Cardiac septum (tissue), 1 donor: ENCODE results near the gene PLEKHO2. TPM values are rescaled to one million over a fixed set of nuclear protein-coding genes. Genes with fewer than 3 reads are reported as not detected.
"Not testable (repeated sequence)": the region's sequence is repeated elsewhere in the genome, so short reads cannot be mapped to it uniquely, and the experiment has no call there.

Experiments
- DNase-seq: peaks from one replicate; pipeline ENCODE4 v3.0.0-alpha.2; 2020; ENCODE audit warnings: low spot score
- intact Hi-C: fragments of 100-400 bp; cut with DNase I; formaldehyde crosslinking; loops from one replicate; pipeline ENCODE4 v1.14.0; 2022
- long read RNA-seq: library from polyadenylated mRNA; unstranded; transcript quantifications from one replicate; pipeline ENCODE4 v2.0.0, GENCODE V29; 2021
- total RNA-seq: library from RNA; stranded (reverse); fragmentation: NEBNext Ultra II Directional; extraction: Animal tissue kit (Norgen Biotek cat#: 25700); gene quantifications from one replicate; pipeline ENCODE4 v1.2.1, GENCODE V29; 2021
- donor health status: DM: no; HTN: no; CAD: no.

PLEKHO2 gene, protein sequence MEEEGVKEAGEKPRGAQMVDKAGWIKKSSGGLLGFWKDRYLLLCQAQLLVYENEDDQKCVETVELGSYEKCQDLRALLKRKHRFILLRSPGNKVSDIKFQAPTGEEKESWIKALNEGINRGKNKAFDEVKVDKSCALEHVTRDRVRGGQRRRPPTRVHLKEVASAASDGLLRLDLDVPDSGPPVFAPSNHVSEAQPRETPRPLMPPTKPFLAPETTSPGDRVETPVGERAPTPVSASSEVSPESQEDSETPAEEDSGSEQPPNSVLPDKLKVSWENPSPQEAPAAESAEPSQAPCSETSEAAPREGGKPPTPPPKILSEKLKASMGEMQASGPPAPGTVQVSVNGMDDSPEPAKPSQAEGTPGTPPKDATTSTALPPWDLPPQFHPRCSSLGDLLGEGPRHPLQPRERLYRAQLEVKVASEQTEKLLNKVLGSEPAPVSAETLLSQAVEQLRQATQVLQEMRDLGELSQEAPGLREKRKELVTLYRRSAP
- total RNA-seq, result 10.4 TPM
- long read RNA-seq, partial matches to known transcripts, result 0 of 1 reads
- long read RNA-seq, other reads (novel, unspliced or antisense), result 1 of 1 reads

DNA sequence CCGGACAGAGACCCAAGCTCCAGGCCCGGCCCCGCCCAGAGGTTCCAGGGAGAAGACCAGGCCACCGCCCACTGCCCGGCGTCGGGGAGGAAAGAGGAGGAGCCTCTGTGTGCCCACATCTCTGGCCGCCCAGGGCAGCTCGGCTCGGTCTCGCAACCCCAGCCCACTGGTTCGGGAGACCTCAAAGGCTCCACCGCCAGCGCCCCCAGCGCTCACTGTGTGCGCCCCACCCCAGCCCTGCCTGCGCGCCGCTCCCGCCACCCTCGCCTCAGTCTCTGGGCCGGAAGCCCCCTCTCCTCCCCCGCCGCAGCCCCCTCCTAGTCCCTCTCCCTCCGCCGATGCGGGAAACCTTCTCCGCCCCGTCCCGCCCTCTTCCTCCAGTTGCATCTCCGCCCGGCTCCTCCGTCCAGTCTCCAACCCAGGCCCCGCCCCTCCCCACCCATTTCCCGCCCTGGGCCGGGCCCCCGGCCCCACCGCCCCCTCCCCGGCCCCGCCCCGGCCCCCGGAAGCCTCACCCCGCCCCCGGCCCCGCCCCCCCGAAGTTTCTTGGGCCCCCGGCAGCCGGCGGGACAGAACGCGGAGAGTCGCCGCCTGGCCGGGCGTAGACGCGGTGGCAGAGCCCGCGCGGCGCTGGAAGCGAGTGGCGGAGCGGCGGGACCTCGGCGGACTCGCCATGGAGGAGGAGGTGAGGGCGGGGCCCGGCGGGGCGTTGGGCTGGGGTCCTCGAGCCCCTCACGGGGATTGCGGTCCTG is at the start of gene PLEKHO2:
Gene PLEKHO2 (plus strand): TSS at position 572 of the 752 bp plus-strand sequence. CDS start 102 bp downstream, at position 674.
- intact Hi-C loops, result loop anchor here (5.0 kb wide), 1 partner anchor 56 kb away; no protein-coding TSS in a partner anchor
- DNase-seq, result peak; percentile 99

DNA sequence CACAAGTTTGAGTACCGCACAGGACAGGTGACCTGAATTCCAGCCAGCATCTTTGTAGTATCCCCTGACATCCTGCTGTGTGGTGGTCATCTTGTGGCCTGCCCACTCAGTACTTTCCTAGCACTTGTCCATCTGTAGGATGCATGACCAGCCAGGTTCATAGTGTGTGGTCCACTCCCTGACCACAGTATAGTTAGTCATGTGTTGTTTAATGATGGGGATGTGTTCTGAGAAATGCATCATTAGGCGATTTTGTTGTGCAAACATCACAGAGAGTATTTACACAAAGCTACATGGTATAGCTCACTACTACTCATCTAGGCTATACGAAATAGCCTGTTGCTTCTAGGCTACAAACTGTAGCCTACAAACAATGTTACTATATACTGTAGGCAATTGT is 49.4 kb upstream of the PLEKHO2 start:
- intact Hi-C loops, result no loop called here
- no peak for DNase-seq

DNA sequence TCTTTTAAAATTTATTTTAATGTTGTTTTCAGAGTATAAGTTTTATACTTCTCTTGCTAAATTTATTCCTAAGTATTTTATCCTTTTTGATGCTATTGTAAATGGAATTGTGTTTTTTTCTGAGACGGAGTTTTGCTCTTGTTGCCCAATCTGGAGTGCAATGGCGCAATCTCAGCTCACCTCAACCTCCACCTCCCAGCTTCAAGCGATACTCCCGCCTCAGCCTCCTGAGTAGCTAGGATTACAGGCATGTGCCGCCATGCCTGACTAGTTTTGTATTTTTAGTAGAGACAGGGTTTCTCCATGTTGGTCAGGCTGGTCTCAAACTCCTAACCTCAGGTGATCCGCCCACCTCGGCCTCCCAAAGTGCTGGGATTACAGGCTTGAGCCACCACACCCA is 46.4 kb upstream of the PLEKHO2 start:
- intact Hi-C loops, DNase-seq: not testable (repeated sequence)

DNA sequence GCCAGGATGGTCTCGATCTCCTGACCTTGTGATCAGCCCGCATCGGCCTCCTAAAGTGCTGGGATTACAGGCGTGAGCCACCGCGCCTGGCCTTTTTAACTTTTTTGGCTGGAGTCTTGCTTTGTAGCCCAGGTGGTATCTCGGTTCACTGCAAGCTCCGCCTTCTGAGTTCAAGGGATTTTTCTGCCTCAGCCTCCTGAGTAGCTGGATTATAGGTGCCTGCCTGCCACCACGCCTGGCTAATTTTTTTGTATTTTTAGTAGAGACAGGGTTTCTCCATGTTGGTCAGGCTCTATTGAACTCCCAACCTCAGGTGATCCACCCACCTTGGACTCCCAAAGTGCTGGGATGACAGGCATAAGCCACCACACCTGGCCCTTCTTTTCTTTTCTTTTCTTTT is 45.8 kb upstream of the PLEKHO2 start:
- DNase-seq, intact Hi-C loops: not testable (repeated sequence)

DNA sequence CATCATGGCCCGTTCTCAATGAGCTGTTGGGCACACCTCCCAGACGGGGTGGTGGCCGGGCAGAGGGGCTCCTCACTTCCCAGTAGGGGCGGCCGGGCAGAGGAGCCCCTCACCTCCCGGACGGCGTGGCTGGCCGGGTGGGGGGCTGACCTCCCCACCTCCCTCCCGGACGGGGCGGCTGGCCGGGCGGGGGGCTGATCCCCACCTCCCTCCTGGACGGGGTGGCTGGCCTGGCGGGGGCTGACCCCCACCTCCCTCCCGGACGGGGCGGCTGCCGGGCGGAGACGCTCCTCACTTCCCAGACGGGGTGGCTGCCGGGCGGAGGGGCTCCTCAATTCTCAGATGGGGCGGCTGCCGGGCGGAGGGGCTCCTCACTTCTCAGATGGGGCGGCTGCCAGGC is 42.8 kb upstream of the PLEKHO2 start:
- DNase-seq, intact Hi-C loops: not testable (repeated sequence)

DNA sequence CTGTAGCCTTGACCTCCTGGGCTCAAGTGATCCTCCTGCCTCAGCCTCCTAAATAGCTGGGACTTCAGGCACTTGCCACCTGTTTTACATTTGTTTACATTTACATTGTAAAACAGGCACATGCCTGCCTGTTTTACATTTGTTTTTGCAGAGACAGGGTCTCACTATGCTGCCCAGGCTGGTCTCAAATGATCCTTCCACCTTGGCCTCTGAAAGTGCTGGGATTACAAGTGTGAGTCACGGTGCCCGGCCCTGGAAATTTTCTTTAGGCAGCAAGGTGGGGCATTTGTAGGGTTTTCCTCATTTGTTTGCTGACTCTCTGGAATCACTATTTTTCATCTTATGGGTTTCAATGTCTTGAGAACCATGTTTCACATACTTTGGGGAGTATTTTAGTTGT is 41.2 kb upstream of the PLEKHO2 start:
- intact Hi-C loops, result loop anchor here (2.0 kb wide), 1 partner anchor 26 kb away; the partner anchor contains the start of gene RBPMS2
- no peak for DNase-seq

DNA sequence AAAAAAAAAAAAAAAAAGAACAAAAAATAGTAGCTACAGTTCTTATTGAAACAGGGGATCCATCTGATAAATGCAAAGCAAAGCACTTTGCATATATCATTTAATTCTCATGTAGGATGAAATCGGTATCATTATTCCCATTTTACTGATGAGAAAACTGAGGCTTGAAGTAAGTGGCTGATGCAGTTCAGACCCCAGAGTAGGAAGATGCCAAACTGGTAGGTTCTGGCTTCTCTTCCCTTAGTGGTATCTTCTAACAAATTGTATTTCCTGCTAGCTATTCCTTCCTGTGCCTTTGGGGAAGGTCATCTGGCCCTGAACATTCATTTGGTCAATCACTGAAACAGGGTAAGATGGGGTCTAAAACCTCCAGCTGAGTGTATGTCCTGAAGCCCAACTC is 38.2 kb upstream of the PLEKHO2 start:
- intact Hi-C loops, result loop anchor here (2.0 kb wide), 1 partner anchor 55 kb away; no protein-coding TSS in a partner anchor
- DNase-seq, result no peak

DNA sequence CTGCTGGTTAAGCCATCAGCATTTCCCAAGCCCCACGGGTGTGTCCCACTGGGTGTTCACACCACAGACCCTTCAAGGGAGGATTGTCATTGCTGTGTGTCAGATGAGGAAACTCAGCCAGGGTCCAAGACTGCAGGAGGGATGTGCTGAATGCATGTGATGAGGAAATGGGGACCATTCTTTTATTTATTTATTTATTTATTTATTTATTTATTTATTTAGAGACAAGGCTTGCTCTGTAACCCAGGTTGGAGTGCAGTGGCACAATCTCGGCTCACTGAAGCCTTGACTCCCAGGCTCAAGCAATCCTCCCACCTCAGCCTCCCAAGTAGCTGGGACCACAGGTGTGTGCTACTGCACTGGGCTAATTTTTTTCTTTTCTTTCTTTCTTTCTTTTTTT is 37.1 kb upstream of the PLEKHO2 start:
- no peak for DNase-seq
- intact Hi-C loops, result no loop called here

DNA sequence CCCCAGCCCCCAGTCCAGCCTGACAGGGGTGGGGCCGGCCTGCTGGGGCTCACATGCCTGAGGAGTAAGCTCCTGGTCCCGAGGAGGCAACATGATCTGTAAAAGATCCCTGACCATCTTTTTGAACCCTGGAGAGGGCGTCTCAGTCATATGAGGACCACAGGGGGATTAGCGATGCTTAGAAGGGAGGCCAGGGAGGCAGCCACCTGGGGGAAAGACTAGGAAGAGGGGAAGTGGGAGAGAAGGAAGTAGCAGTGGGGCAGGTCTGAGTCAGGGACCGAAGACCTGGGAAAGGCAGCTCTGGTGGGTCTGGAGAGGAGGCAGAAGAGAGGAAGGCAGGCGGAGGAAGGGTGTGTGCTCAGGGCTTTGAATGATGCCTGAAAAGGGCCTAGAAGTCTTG is 35.2 kb upstream of the PLEKHO2 start:
- intact Hi-C loops, result no loop called here
- DNase-seq, result no peak

DNA sequence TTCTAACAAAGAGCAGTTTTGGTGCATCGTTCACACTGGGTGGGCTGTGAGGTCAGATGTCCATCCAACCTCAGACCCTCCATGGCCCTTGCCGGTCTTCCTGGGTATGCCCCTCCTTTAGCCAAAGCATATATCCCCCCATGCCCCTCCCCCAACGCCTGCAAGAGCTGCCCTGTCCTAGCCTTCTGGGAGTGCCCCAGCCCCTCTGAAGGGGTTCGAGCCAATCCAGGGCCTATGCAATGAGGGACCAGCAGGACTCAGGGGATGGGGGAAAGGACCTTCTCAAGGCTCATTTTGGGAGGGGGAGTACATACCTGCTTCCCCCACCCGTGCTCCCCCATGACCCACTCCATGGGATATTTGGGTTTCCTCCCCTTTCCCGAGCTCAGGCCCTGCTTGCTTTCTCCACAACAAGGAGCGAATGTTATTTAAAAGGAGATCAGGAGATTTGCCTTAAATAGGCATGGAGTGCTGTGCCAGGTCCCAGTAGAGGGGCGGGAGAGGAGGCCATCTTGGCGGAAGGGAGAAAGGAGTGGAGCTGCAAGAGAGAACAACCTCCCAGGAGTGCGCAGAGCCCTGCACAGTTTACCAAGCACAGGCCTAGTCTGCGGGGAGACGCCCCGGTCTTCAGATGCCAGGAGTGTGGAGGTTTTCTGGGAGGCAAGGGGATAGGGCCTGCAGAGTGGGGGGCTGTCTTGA is 34.5 kb upstream of the PLEKHO2 start:
- intact Hi-C loops, result no loop called here
- no peak for DNase-seq

DNA sequence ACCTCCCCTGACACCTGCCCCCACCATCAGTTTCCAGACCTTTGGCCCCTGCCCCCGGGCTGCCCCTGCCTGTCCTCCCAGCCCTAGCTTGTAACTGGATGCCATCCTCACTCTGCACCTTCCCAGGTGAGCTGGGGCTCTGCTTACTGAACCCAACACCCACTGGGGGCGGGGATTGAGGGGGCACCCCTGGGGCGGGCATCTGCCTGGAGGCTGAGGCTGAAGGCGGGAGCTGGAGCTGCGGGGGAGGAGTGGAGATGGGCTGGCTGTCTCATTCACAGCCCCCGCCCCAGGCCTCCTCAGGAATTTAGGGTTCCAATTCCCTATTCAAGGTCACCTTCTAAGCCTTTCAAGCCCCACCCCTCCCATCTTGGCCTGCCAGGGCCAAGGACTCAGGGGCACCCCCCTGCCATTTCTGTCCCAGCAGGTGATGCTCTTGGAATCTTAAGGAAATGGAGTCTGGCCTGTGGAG is 33.9 kb upstream of the PLEKHO2 start:
- intact Hi-C loops, result no loop called here
- DNase-seq, result no peak

DNA sequence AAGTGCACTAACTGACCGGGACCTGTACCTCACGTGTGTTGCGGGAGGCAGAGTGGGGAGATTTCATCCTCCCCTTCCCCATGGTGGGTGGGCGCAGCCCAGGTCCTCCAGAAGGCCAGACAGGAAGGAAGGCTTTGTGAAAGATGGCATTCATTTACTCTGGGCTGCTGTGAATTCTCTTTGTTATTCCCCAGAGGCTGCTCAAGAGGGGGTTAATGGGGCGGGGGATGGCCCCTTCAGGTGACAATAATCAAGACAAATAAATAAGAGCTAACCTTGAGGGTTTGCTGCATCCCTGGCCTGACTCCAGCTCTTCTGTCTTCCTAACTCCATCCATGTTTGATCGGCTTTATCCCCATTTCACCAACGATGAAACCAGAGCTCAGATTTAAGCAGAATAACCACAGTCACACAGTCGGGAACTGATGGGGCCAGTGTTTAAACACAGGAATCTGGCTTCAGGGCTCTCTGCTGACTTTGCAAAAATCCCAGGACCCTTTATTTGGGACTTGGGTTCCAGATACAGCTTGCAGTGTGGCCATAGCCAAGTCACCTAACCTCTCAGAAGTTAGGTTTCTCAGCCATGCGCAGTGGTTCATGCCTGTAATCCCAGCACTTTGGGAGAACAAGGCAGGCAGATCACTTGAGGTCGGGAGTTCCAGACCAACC is 32.8 kb upstream of the PLEKHO2 start:
- intact Hi-C loops, result no loop called here
- no peak for DNase-seq

DNA sequence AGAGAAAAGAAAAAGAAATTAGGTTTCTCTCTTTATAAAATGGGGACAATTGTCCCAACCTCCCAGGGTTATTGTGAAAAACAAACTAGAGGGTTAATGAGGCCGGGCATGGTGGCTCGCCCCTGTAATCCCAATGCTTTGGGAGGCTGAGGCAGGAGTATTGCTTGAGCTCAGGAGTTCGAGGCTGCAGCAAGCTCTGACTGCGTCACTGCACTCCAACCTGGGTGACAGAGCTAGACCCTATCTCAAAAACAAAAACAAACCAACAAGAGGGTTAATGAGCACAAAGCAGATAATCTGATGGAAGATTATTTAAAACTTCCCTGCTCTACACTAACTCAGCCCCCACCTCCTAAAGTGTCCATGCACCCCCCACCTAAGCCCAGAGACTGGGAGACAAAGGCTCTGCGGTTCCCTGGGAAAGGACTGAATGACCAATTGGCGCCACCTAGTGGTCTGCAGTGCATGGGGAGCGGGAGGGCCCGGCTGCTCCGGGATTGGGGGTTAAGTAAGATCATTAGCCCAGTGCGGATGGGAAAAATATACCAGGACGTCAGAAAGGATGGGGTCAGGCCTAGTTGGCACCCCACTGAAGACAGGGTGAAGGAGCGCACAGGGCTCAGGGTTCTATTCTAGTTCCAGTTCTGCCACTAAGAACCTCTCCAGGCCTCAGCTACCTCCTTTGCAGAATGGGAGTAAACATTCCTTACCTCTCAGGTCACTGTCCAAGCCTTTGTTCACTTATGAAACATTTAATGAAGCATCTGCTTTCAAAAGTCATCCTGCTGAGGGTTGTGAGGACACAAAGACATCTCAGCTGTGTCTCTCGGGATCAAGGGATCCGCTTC is 31.8 kb upstream of the PLEKHO2 start:
- DNase-seq, result peak; percentile 92
- intact Hi-C loops, result loop anchor here (2.0 to 5.0 kb wide), 3 partner anchors 69 to 123 kb away; no protein-coding TSS in a partner anchor

DNA sequence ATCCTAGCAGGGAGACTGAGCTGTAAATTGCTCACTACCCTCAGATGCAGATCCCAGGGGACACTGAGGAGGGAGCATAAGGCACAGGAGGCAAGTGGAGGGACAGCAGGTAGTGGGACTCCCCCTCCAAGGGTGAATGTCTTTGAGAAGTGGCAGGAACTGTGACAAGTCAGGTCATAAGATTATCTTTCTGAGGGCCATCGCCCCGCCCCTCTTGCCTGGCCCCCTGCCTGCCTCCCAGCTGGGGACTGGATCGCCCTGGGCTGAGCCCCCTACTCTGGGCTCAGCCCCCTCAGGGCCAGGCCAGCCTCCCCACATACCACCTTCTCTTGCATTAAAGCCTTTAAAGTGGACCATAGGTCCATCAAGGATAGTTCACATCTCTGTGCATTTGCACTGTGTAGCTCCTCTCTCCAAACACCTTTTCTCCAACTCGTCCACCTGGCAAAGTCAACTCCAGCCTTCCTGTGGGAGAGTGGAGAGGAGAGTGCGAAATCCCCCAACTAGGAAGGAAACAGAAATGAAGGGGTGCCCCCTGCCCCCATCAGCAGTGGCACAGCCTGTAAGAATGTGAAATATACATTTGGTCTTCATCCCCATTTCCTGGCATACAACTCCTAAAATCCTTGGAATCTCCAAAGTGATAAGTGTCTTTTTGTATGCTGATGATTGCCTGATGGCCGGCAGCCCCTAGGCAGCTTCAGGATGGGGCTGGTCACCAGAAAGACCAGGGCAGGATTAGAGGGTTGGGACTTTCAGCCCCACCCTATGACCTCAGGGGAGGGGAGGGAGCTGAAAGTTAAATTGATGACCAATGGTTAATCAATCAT is 31.0 kb upstream of the PLEKHO2 start:
- intact Hi-C loops, result loop anchor here (2.0 to 5.0 kb wide), 3 partner anchors 70 to 123 kb away; no protein-coding TSS in a partner anchor
- no peak for DNase-seq

DNA sequence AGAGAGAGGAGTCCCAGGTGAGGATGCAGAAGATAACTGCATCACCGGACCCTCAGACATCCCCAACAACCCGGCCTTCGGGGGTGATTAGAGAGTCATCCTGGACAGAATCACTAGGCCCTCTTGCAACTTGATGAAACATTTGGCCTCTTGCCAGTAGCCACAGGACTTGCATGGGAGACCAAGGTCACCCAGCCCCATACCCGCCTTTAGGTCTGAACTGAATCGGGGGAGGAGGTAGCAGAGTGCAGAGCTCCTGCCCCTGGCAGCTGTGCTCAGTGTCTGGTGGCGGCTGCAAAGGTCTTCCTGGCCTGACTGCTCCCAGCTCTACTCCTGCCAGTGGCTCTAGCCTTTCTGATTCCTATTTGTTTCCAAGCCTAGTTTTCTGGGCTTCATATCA is 28.6 kb upstream of the PLEKHO2 start:
- intact Hi-C loops, result loop anchor here (5.0 kb wide), 1 partner anchor 126 kb away; no protein-coding TSS in a partner anchor
- DNase-seq, result no peak

DNA sequence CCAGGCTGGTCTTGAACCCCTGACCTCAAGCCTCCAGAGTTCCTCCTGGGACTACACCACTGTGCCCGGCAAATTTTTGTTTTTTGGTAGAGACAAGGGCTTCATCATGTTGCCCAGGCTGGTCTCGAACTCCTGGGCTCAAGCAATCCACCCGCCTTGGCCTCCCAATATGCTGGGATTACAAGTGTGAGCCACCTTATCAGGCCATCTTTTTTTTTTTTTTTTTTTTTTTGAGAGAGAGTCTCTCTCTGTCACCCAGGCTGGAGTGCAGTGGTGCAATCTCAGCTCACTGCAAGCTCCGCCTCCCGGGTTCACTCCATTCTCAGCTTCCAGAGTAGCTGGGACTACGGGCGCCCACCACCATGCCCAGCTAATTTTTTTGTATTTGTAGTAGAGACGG is 27.4 kb upstream of the PLEKHO2 start:
- intact Hi-C loops, result loop anchor here (5.0 kb wide), 1 partner anchor 127 kb away; no protein-coding TSS in a partner anchor
- DNase-seq, result not testable (repeated sequence)

DNA sequence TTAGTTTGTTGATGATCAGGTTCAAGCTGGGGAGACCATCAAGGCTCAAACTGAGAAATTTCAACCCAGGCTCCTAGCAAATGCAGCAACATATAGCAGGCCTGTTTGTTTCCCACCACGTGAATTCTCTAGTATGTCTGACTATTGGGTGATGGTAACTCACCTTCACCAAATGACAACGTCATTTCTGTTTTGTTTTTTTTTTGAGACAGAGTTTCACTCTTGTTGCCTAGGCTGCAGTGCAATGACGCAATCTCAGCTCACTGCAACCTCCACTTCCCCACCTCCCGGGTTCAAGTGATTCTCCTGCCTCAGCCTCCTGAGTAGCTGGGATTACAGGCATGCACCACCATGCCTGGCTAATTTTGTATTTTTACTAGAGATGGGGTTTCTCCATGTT is 26.8 kb upstream of the PLEKHO2 start:
- intact Hi-C loops, result loop anchor here (5.0 kb wide), 1 partner anchor 128 kb away; no protein-coding TSS in a partner anchor

More for the DNA sequence above, 26.8 kb upstream of the PLEKHO2 start:
- not testable (repeated sequence) for DNase-seq
